Astrocyte (in vitro differentiated cells and primary cell): Measurements from ENCODE around the gene TIMM13. TPM values are rescaled to one million over a fixed set of nuclear protein-coding genes. Genes with fewer than 3 reads are reported as not detected.
"Not testable (repeated sequence)": the region's sequence is repeated elsewhere in the genome, so short reads cannot be mapped to it uniquely, and the experiment has no call there.

Experiments used
- DNase-seq: peaks from one replicate; pipeline ENCODE4 v3.0.0-alpha.2; 2010; ENCODE audit warnings: low read depth
- FAIRE-seq: peaks from 2 replicates; lab custom pipeline; 2011; peaks lifted over from hg19 to GRCh38; lab: Jason Lieb, UNC
- H2AFZ ChIP-seq: 2 replicates; pipeline ENCODE4 v1.6.0; 2012; ENCODE audit warnings: low read depth, low read length, inconsistent platforms
- H3K27ac ChIP-seq: 2 replicates; pipeline ENCODE4 v1.5.1; 2011; ENCODE audit warnings: low read depth, low read length, inconsistent platforms
- H3K27me3 ChIP-seq: 2 replicates; pipeline ENCODE4 v1.6.0; 2011; ENCODE audit warnings: low read length, inconsistent platforms; ENCODE audit not compliant: insufficient read depth
- H3K36me3 ChIP-seq: 2 replicates; pipeline ENCODE4 v1.5.1; 2011; ENCODE audit warnings: low read length, inconsistent platforms; ENCODE audit not compliant: insufficient read depth
- H3K4me1 ChIP-seq: 2 replicates; pipeline ENCODE4 v1.5.1; 2011; ENCODE audit warnings: low read length, inconsistent platforms; ENCODE audit not compliant: insufficient read depth
- H3K4me2 ChIP-seq: 2 replicates; pipeline ENCODE4 v1.6.0; 2012; ENCODE audit warnings: low read length, inconsistent platforms
- H3K4me3 ChIP-seq: 2 replicates; pipeline ENCODE4 v1.5.1; 2011; ENCODE audit warnings: low read depth, mild to moderate bottlenecking, low read length, inconsistent platforms; ENCODE audit not compliant: insufficient read depth
- H3K79me2 ChIP-seq: 2 replicates; pipeline ENCODE4 v1.6.0; 2012; ENCODE audit warnings: mild to moderate bottlenecking, low read length, inconsistent platforms; ENCODE audit not compliant: insufficient read depth
- H3K9ac ChIP-seq: 2 replicates; pipeline ENCODE4 v1.6.0; 2012; ENCODE audit warnings: mild to moderate bottlenecking, low read length, inconsistent platforms
- H3K9me3 ChIP-seq: 2 replicates; pipeline ENCODE4 v1.5.1; 2012; ENCODE audit warnings: low read depth, mild to moderate bottlenecking, low read length, inconsistent platforms; ENCODE audit not compliant: insufficient read depth
- H4K20me1 ChIP-seq: 2 replicates; pipeline ENCODE4 v1.6.0; 2012; ENCODE audit warnings: low read length, inconsistent platforms; ENCODE audit not compliant: insufficient read depth
- H3K27ac Mint-ChIP-seq: one replicate; pipeline ENCODE4 v1.8.0; 2021; ENCODE audit warnings: mild to moderate bottlenecking, mixed read lengths; ENCODE audit not compliant: unreplicated experiment
- H3K27me3 Mint-ChIP-seq: one replicate; pipeline ENCODE4 v1.8.0; 2021; ENCODE audit warnings: low read depth, mixed read lengths; ENCODE audit not compliant: unreplicated experiment
- H3K36me3 Mint-ChIP-seq: one replicate; pipeline ENCODE4 v1.8.0; 2021; ENCODE audit warnings: low read depth, mixed read lengths; ENCODE audit not compliant: unreplicated experiment
- H3K4me1 Mint-ChIP-seq: one replicate; pipeline ENCODE4 v1.8.0; 2021; ENCODE audit warnings: low read depth, mixed read lengths; ENCODE audit not compliant: unreplicated experiment
- H3K4me3 Mint-ChIP-seq: one replicate; pipeline ENCODE4 v1.8.0; 2021; ENCODE audit warnings: mild to moderate bottlenecking, moderate library complexity, mixed read lengths; ENCODE audit not compliant: unreplicated experiment
- H3K9me3 Mint-ChIP-seq: one replicate; pipeline ENCODE4 v1.8.0; 2021; ENCODE audit warnings: mild to moderate bottlenecking, mixed read lengths; ENCODE audit not compliant: unreplicated experiment
- CTCF ChIP-seq: IDR thresholded peaks from 2 replicates; pipeline ENCODE4 v1.5.1; 2011; ENCODE audit warnings: low read depth, mild to moderate bottlenecking, inconsistent platforms, low read length, moderate library complexity; ENCODE audit not compliant: insufficient read depth
- EZH2 ChIP-seq: IDR thresholded peaks from 2 replicates; pipeline ENCODE4 v1.6.1; 2012; ENCODE audit warnings: mild to moderate bottlenecking, low read length, inconsistent platforms; ENCODE audit not compliant: insufficient read depth
- total RNA-seq: library from RNA; stranded (reverse); gene quantifications from 2 replicates; pipeline ENCODE4 v1.2.1, GENCODE V29; 2021

The TIMM13 gene
- total RNA-seq, 1 donor from 2014 or later: 105 TPM

GRCh38 chr19:2420490-2420889 lies 6.9 kb downstream of the TIMM13 start:
- DNase-seq (no peak), FAIRE-seq (no peak)
- H2AFZ ChIP-seq: no peak overlapping the region
- H3K4me2 ChIP-seq: no peak overlapping the region
- no peak overlapping the region for H3K4me3 Mint-ChIP-seq
- H3K4me3 ChIP-seq: no peak overlapping the region
- H3K9me3 ChIP-seq: no peaks in the 10 kb centered on the region
- H3K79me2 ChIP-seq: peaks cover 28% of the 10 kb centered on the region
- no peak overlapping the region for H3K27ac Mint-ChIP-seq
- no peaks in the 10 kb centered on the region for H3K36me3 ChIP-seq
- peaks cover 4% of the 10 kb centered on the region for H3K36me3 Mint-ChIP-seq
- H3K27ac ChIP-seq: no peak overlapping the region
- H3K27me3 Mint-ChIP-seq: no peaks in the 10 kb centered on the region
- H3K9me3 Mint-ChIP-seq: no peaks in the 10 kb centered on the region
- no peak overlapping the region for H3K9ac ChIP-seq
- peaks cover 24% of the 10 kb centered on the region for H4K20me1 ChIP-seq
- no peaks in the 10 kb centered on the region for H3K27me3 ChIP-seq
- peaks cover 2% of the 10 kb centered on the region for H3K4me1 ChIP-seq
- H3K4me1 Mint-ChIP-seq: no peaks in the 10 kb centered on the region
- TF ChIP-seq CTCF (no peak), EZH2 (no peak)

GRCh38 chr19:2419754-2420153 lies 7.6 kb downstream of the TIMM13 start:
- peaks cover 4% of the 10 kb centered on the region for H3K36me3 Mint-ChIP-seq
- Histone ChIP-seq H3K4me3 (no peak overlapping the region), H3K27me3 (no peaks in the 10 kb centered on the region), H3K27ac (no peak overlapping the region), H3K9ac (no peak overlapping the region), H3K79me2 (peaks cover 21% of the 10 kb centered on the region), H3K4me2 (no peak overlapping the region), H3K4me1 (no peaks in the 10 kb centered on the region), H3K9me3 (no peaks in the 10 kb centered on the region), H2AFZ (no peak overlapping the region), H4K20me1 (peaks cover 24% of the 10 kb centered on the region), H3K36me3 (no peaks in the 10 kb centered on the region)
- no peak overlapping the region for H3K27ac Mint-ChIP-seq
- H3K4me3 Mint-ChIP-seq: no peak overlapping the region
- FAIRE-seq (no peak), DNase-seq (no peak)
- no peak for TF ChIP-seq EZH2
- TF ChIP-seq CTCF: no peak
- H3K9me3 Mint-ChIP-seq: no peaks in the 10 kb centered on the region
- no peaks in the 10 kb centered on the region for H3K4me1 Mint-ChIP-seq
- H3K27me3 Mint-ChIP-seq: no peaks in the 10 kb centered on the region

- no peaks in the 10 kb centered on the region for H3K9me3 ChIP-seq
- H3K27ac Mint-ChIP-seq: no peak overlapping the region
- no peak overlapping the region for H3K9ac ChIP-seq
- no peak for TF ChIP-seq EZH2
- no peak for TF ChIP-seq CTCF
- H3K27me3 ChIP-seq: no peaks in the 10 kb centered on the region
- DNase-seq (no peak), FAIRE-seq (no peak)
- no peak overlapping the region for H3K4me3 Mint-ChIP-seq
- no peaks in the 10 kb centered on the region for H3K4me1 Mint-ChIP-seq
- H3K4me2 ChIP-seq: no peak overlapping the region
- peaks cover 8% of the 10 kb centered on the region for H3K36me3 Mint-ChIP-seq
- no peaks in the 10 kb centered on the region for H3K36me3 ChIP-seq
- H3K4me3 ChIP-seq: no peak overlapping the region
- no peaks in the 10 kb centered on the region for H3K4me1 ChIP-seq
- H3K9me3 Mint-ChIP-seq: peaks cover 4% of the 10 kb centered on the region
- H3K27me3 Mint-ChIP-seq: no peaks in the 10 kb centered on the region
- H2AFZ ChIP-seq: no peak overlapping the region
- H3K27ac ChIP-seq: no peak overlapping the region
- H3K79me2 ChIP-seq: peaks cover 9% of the 10 kb centered on the region
- H4K20me1 ChIP-seq: peaks cover 19% of the 10 kb centered on the region
Observed at GRCh38 chr19:2417881-2418406, 9.4 kb downstream of the TIMM13 start.

GRCh38 chr19:2417436-2417835 lies 9.9 kb downstream of the TIMM13 start:
- not testable (repeated sequence) for H3K9me3 ChIP-seq, DNase-seq, H3K4me2 ChIP-seq, H3K4me3 Mint-ChIP-seq, H3K9ac ChIP-seq, H3K9me3 Mint-ChIP-seq, FAIRE-seq, H3K27me3 ChIP-seq, H3K27me3 Mint-ChIP-seq, H3K27ac Mint-ChIP-seq, H3K79me2 ChIP-seq, H3K4me1 ChIP-seq, H3K4me3 ChIP-seq, H2AFZ ChIP-seq, H3K36me3 Mint-ChIP-seq, H3K36me3 ChIP-seq, H3K27ac ChIP-seq, H3K4me1 Mint-ChIP-seq
- H4K20me1 ChIP-seq: peaks cover 19% of the 10 kb centered on the region
